Hair follicular keratinocyte (primary cell): Measurements from ENCODE around the gene XAGE2. TPM values are rescaled to one million over a fixed set of nuclear protein-coding genes. Genes with fewer than 3 reads are reported as not detected.

Source experiments
- total RNA-seq: library from RNA; depleted of rRNA; stranded (reverse); fragments of >200 nt; gene quantifications from 2 replicates; pipeline ENCODE4 v1.2.3, GENCODE V29; 2015

Gene XAGE2
- not detected in 2 replicates for total RNA-seq

GRCh38 chrX:52368368-52369055 is at the start of gene XAGE2:
TSS of gene XAGE2 (plus strand) at chrX:52369021. CDS start at chrX:52370015, 994 bp downstream.

Other genes starting within 250 kb of the XAGE2 start
- 1.7 and 10.2 TPM in 2 replicates for gene MAGED4, start 184.1 kb upstream of the XAGE2 start, total RNA-seq
- not detected in 2 replicates for gene XAGE1A, start 126.8 kb downstream of the XAGE2 start, total RNA-seq
- not detected in 2 replicates for gene XAGE1B, start 148.0 kb downstream of the XAGE2 start, total RNA-seq